ENCODE results near the gene TNFRSF14.

DNA sequence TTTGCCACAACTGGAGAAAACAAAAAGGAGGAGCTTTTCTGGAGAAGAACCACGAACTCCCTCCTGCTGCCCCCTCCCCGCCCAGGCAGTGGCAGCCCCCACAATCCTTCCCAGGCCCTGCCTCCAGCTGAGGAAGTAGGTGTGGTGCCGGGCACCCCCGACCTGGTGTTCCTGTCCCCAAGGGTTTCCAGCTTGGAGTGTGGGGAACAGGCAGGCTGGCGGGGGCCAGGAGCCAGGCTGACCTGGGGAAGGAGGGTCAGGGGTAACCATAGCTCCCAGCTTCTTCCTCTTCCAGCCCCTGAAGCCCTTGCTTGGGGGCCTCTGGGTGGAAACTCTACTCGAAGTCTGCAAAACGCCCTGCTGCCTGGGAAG is 21.9 kb upstream of the TNFRSF14 start:
- TF ChIP-seq OSR1 (CRISPR knock-in tag; IDR thresholded peaks at IDR 0.05): no peak
- TF ChIP-seq, protein P1, sequence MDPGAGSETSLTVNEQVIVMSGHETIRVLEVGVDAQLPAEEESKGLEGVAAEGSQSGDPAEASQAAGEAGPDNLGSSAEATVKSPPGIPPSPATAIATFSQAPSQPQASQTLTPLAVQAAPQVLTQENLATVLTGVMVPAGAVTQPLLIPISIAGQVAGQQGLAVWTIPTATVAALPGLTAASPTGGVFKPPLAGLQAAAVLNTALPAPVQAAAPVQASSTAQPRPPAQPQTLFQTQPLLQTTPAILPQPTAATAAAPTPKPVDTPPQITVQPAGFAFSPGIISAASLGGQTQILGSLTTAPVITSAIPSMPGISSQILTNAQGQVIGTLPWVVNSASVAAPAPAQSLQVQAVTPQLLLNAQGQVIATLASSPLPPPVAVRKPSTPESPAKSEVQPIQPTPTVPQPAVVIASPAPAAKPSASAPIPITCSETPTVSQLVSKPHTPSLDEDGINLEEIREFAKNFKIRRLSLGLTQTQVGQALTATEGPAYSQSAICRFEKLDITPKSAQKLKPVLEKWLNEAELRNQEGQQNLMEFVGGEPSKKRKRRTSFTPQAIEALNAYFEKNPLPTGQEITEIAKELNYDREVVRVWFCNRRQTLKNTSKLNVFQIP (CRISPR knock-in tag; IDR thresholded peaks at IDR 0.05; ENCODE audit: borderline replicate concordance, low read depth): no peak
- TF ChIP-seq ZC3H10 (CRISPR knock-in tag; IDR thresholded peaks at IDR 0.05): no peak
- TF ChIP-seq CSDC2 (CRISPR knock-in tag; IDR thresholded peaks at IDR 0.05): no peak

Measured in SK-N-SH treated with all-trans-retinoic acid at 6 μM for 48 hours (cell line).